NK-92 treated with Interleukin-12 subunit alpha and Interleukin-12 subunit beta, amount 100 ng/mL, for 24 hours (cell line): ENCODE results near the gene ABCG5.

ENCODE experiments used
- DNase-seq: peaks from one replicate; lab custom pipeline; 2025; lab: John Stamatoyannopoulos, UW

ABCG5 gene

GRCh38 chr2:43841949-43842865 is 3.6 kb upstream of the ABCG5 start:
- DNase-seq: no peak

GRCh38 chr2:43840965-43841364 is 2.3 kb upstream of the ABCG5 start:
- DNase-seq: no peak

GRCh38 chr2:43839776-43840564 is 1.3 kb upstream of the ABCG5 start:
- no peak for DNase-seq

- no peak for DNase-seq
Measured at GRCh38 chr2:43837831-43838559, 644 bp downstream of the ABCG5 start.

- no peak for DNase-seq
Measured at GRCh38 chr2:43837033-43837432, 1.6 kb downstream of the ABCG5 start.

- no peak for DNase-seq
Measured at GRCh38 chr2:43832457-43832856, 6.2 kb downstream of the ABCG5 start.

- no peak for DNase-seq
Measured at GRCh38 chr2:43831543-43832294, 6.9 kb downstream of the ABCG5 start.

- no peak for DNase-seq
Measured at GRCh38 chr2:43826305-43827250, 12.1 kb downstream of the ABCG5 start.

GRCh38 chr2:43825841-43826240 is 12.8 kb downstream of the ABCG5 start:
- no peak for DNase-seq

- DNase-seq: no peak
Measured at GRCh38 chr2:43824951-43825493, 13.6 kb downstream of the ABCG5 start.

- DNase-seq: no peak
Measured at GRCh38 chr2:43824512-43824911, 14.1 kb downstream of the ABCG5 start.

- no peak for DNase-seq
Measured at GRCh38 chr2:43823751-43824150, 14.9 kb downstream of the ABCG5 start.

GRCh38 chr2:43822839-43823238 is 15.8 kb downstream of the ABCG5 start:
- no peak for DNase-seq

- DNase-seq: no peak
Measured at GRCh38 chr2:43819491-43820163, 19.0 kb downstream of the ABCG5 start.

GRCh38 chr2:43818761-43819160 is 19.9 kb downstream of the ABCG5 start:
- DNase-seq: no peak

- DNase-seq: no peak
Measured at GRCh38 chr2:43814711-43815110, 23.9 kb downstream of the ABCG5 start.

- no peak for DNase-seq
Measured at GRCh38 chr2:43812947-43813346, 25.7 kb downstream of the ABCG5 start.

- DNase-seq: no peak
Measured at GRCh38 chr2:43812006-43812405, 26.6 kb downstream of the ABCG5 start.

- no peak for DNase-seq
Measured at GRCh38 chr2:43810888-43811287, 27.8 kb downstream of the ABCG5 start.

- no peak for DNase-seq
Measured at GRCh38 chr2:43810452-43810851, 28.2 kb downstream of the ABCG5 start.
